GM23248 (cell line): Measurements from ENCODE around the gene MITF.

ENCODE experiments used
- EZH2 ChIP-seq: fragments of 200-600 bp; sonication (generic); IDR thresholded peaks from 2 replicates; pipeline ENCODE4 v1.6.1; 2018; ENCODE audit warnings: antibody characterized with exemption, mild to moderate bottlenecking; ENCODE audit not compliant: insufficient read depth, poor library complexity, severe bottlenecking
- EZH2phosphoT487 ChIP-seq: fragments of 200-600 bp; sonication (generic); IDR thresholded peaks from 2 replicates; pipeline ENCODE4 v1.6.1; 2018; ENCODE audit warnings: antibody characterized with exemption, moderate library complexity, mild to moderate bottlenecking, low read depth; ENCODE audit not compliant: insufficient read depth

GRCh38 chr3:69827127-69827526 lies 87.9 kb downstream of the MITF start:
- no peak for TF ChIP-seq EZH2
- no peak for TF ChIP-seq EZH2phosphoT487
